K562 (cell line): Measurements from ENCODE around the gene ZDHHC17. TPM values are rescaled to one million over a fixed set of nuclear protein-coding genes. Genes with fewer than 3 reads are reported as not detected.

Experiments used
- CBX8 ChIP-seq: fragments of 200-600 bp; sonication (generic); IDR thresholded peaks from 2 replicates; pipeline ENCODE4 v1.6.1; 2012; ENCODE audit warnings: borderline replicate concordance, mixed run types, low read depth, mild to moderate bottlenecking, moderate library complexity, mixed read lengths, low read length, control low read depth, inconsistent platforms; ENCODE audit not compliant: poor library complexity, severe bottlenecking; ENCODE audit errors: extremely low read depth
- CHCHD3 ChIP-seq: fragments of 250-450 bp; sonication (Bioruptor Pico); IDR thresholded peaks from 2 replicates; pipeline ENCODE4 v2.1.2; 2022; ENCODE audit warnings: mild to moderate bottlenecking
- DMBX1 ChIP-seq: fragments of 250-450 bp; sonication (Bioruptor Pico); IDR thresholded peaks from 2 replicates; pipeline ENCODE4 v1.8.0; 2022; ENCODE audit warnings: inconsistent platforms, mild to moderate bottlenecking, moderate library complexity, borderline replicate concordance
- FOSL1 ChIP-seq: fragments of 200-800 bp; sonication (Bioruptor generic); conservative IDR thresholded peaks from 2 replicates; pipeline ENCODE4 v1.6.1; 2016; ENCODE audit warnings: missing genetic modification characterization, missing compliant biosample characterization
- FOXA1 ChIP-seq: fragments of 450-650 bp; IDR thresholded peaks from 2 replicates; pipeline ENCODE4 v1.6.1; 2016; ENCODE audit warnings: mild to moderate bottlenecking, borderline replicate concordance
- GTF2A2 ChIP-seq: IDR thresholded peaks from 2 replicates; pipeline ENCODE4 v1.6.1; 2016; ENCODE audit warnings: mild to moderate bottlenecking, missing genetic modification characterization, missing compliant biosample characterization
- HLTF ChIP-seq: fragments of 450-650 bp; IDR thresholded peaks from 2 replicates; pipeline ENCODE4 v1.6.1; 2016
- HNRNPLL ChIP-seq: fragments of 200-400 bp; formaldehyde crosslinking; IDR thresholded peaks from 2 replicates; pipeline ENCODE4 v1.6.1; 2017; ENCODE audit warnings: low read length, low read depth, mild to moderate bottlenecking; ENCODE audit not compliant: poor library complexity, severe bottlenecking
- HSF4 ChIP-seq: fragments of 250-450 bp; sonication (Bioruptor Pico); IDR thresholded peaks from 2 replicates; pipeline ENCODE4 v2.1.2; 2022; ENCODE audit warnings: mild to moderate bottlenecking, moderate library complexity, borderline replicate concordance
- KLF1 ChIP-seq: fragments of 450-650 bp; IDR thresholded peaks from 2 replicates; pipeline ENCODE4 v1.6.1; 2016; ENCODE audit warnings: missing genetic modification characterization, missing compliant biosample characterization
- NELFE ChIP-seq: IDR thresholded peaks from 2 replicates; pipeline ENCODE4 v1.6.1; 2011; ENCODE audit warnings: mild to moderate bottlenecking; ENCODE audit not compliant: insufficient read depth, insufficient read length
- PHTF2 ChIP-seq: fragments of 250-450 bp; sonication (Bioruptor Pico); IDR thresholded peaks from 2 replicates; pipeline ENCODE4 v1.5.0; 2021; ENCODE audit warnings: mild to moderate bottlenecking
- POLR2AphosphoS2 ChIP-seq: IDR thresholded peaks from 2 replicates; pipeline ENCODE4 v1.6.1; 2012; ENCODE audit warnings: low read length, improper control_type of control experiment
- POLR2B ChIP-seq: fragments of 450-650 bp; IDR thresholded peaks from 2 replicates; pipeline ENCODE4 v1.6.1; 2018; ENCODE audit warnings: low read depth; ENCODE audit not compliant: partially characterized antibody
- POLR3A ChIP-seq: IDR thresholded peaks from 2 replicates; pipeline ENCODE4 v1.6.1; 2011; ENCODE audit warnings: borderline replicate concordance, mild to moderate bottlenecking, moderate library complexity; ENCODE audit not compliant: insufficient read length, insufficient read depth; ENCODE audit errors: extremely low read depth
- RBM39 ChIP-seq: fragments of 200-400 bp; formaldehyde crosslinking; optimal IDR thresholded peaks from 2 replicates; pipeline ENCODE3; 2018; ENCODE audit warnings: low read depth, low read length
- SIRT6 ChIP-seq: IDR thresholded peaks from one replicate; pipeline ENCODE4 v1.6.1; 2012; ENCODE audit warnings: low read depth, mild to moderate bottlenecking, control low read depth, inconsistent platforms, low read length, moderate library complexity
- STAT5A ChIP-seq: IDR thresholded peaks from 2 replicates; pipeline ENCODE4 v1.6.1; 2012; ENCODE audit warnings: low read length, inconsistent platforms, borderline replicate concordance
- TCF7 ChIP-seq: sonication (generic); IDR thresholded peaks from 2 replicates; pipeline ENCODE4 v1.6.1; 2016; ENCODE audit warnings: antibody characterized with exemption, borderline replicate concordance
- TCFL5 ChIP-seq: fragments of 250-450 bp; sonication (Bioruptor Pico); conservative IDR thresholded peaks from 2 replicates; pipeline ENCODE4 v1.6.1; 2021; ENCODE audit warnings: mild to moderate bottlenecking, moderate library complexity, matching md5 sums
- WHSC1 ChIP-seq: IDR thresholded peaks from one replicate; pipeline ENCODE4 v1.6.1; 2012; ENCODE audit warnings: low read length, control low read depth, inconsistent platforms
- ZBTB1 ChIP-seq: sonication (generic); formaldehyde crosslinking; IDR thresholded peaks from 2 replicates; pipeline ENCODE4 v1.8.1; 2023; ENCODE audit warnings: missing genetic modification reagents, low read depth, mild to moderate bottlenecking, borderline replicate concordance
- ZNF24 ChIP-seq: fragments of 450-650 bp; IDR thresholded peaks from 2 replicates; pipeline ENCODE4 v1.6.1; 2016
- ZNF668 ChIP-seq: fragments of 250-450 bp; sonication (Bioruptor Pico); IDR thresholded peaks from 2 replicates; pipeline ENCODE4 v1.8.0; 2022; ENCODE audit warnings: mild to moderate bottlenecking, inconsistent platforms
- polyA plus RNA-seq, 8 experiments: library from polyadenylated mRNA; depleted of rRNA in 4 of 8; stranded (reverse) in 5 of 8; unstranded in 3 of 8; fragments of >200 nt; fragmentation: Nextera tagmentation in 2 of 8; fragmentation: Illumina TruSeq in 1 of 8; extraction: Ambion mirVana in 2 of 8; extraction: Trizol in 1 of 8; gene quantifications; 2 replicates each; pipeline versions ENCODE4 v1.2.1 to v1.2.3, GENCODE V29; 2011 to 2014; ENCODE audit warnings: inconsistent platforms in 1 of 8, missing spikeins in 1 of 8
- total RNA-seq, 7 experiments: library from RNA; depleted of rRNA in 6 of 7; stranded (reverse); fragments of >200 nt in 6 of 7; fragmentation: Illumina TruSeq in 2 of 7; extraction: Trizol in 2 of 7; gene quantifications; 2 replicates each; pipeline versions ENCODE4 v1.2.1 to v1.2.3, GENCODE V29; 2011 to 2021; ENCODE audit warnings: low replicate concordance in 1 of 7
- TF ChIP-seq, protein P1 (sequence below): fragments of 250-450 bp; sonication (Bioruptor Pico); IDR thresholded peaks from 2 replicates; pipeline ENCODE4 v1.8.0; 2022; ENCODE audit warnings: moderate library complexity, mild to moderate bottlenecking, inconsistent platforms
- TF ChIP-seq, protein P2 (sequence below): sonication (generic); formaldehyde crosslinking; IDR thresholded peaks from 2 replicates; pipeline ENCODE4 v1.8.0; 2022; ENCODE audit warnings: missing genetic modification reagents, mild to moderate bottlenecking, moderate library complexity, borderline replicate concordance

The ZDHHC17 gene
- total and polyA plus RNA-seq, 9 of the 15 experiments (the other 6 are each of a cell fraction or from before 2014, with no cell fraction given): 6.7 to 66.0 (median 27.5) TPM

DNA sequence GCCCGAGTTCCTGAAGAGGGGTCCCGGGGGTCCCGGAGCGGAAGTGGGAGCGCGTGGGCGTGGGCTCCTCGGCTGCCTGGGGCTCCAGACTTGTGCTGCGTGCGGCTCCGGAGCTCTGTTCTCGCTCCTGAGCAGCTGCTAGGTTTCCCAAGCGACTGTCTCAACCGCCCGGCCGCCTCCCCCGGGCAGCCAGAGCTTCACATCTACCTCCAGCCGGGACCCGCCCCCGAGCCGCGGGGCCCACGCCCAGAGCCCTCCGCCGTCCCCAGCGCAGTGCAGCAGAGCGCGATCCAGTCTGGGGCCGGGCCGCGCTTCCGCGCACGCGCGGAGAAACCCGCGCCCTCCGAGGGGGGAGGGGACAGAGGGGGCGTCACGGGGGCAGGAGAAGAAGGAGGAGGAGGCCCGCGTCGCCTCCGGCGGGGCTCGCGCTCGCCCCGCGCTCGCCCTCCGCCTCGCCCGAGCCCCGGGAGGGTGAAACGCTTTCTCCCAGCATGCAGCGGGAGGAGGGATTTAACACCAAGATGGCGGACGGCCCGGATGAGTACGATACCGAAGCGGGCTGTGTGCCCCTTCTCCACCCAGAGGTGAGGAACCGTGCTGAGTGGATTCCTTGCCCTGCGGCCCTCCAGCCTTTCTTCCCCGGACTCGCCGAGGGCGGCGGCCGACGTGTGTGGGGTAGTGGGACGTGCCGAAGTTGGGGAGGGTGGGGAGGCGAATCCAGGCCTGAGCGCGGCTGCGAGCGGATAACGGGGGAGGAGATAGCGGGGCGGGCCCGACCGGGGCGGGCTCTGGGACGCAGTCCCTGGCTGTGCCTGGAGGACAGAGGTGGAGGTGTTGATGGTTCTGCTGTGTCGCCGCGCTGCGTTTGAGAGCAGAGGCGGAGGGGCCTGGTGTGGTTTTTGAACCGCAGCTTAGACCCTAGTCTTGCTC, at the start of gene ZDHHC17 (continued):
- TF ChIP-seq SIRT6: no peak
- TF ChIP-seq GTF2A2 (tag): no peak
- no peak for TF ChIP-seq PHTF2
- TF ChIP-seq FOSL1 (tag): peak; percentile 32
- TF ChIP-seq POLR3A: no peak
- no peak for TF ChIP-seq WHSC1
- TF ChIP-seq, protein P1, sequence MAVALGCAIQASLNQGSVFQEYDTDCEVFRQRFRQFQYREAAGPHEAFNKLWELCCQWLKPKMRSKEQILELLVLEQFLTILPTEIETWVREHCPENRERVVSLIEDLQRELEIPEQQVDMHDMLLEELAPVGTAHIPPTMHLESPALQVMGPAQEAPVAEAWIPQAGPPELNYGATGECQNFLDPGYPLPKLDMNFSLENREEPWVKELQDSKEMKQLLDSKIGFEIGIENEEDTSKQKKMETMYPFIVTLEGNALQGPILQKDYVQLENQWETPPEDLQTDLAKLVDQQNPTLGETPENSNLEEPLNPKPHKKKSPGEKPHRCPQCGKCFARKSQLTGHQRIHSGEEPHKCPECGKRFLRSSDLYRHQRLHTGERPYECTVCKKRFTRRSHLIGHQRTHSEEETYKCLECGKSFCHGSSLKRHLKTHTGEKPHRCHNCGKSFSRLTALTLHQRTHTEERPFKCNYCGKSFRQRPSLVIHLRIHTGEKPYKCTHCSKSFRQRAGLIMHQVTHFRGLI (CRISPR knock-in tag): no peak
- no peak for TF ChIP-seq POLR2AphosphoS2
- TF ChIP-seq HLTF: no peak
- TF ChIP-seq HSF4 (CRISPR knock-in tag): no peak
- no peak for TF ChIP-seq HNRNPLL
- TF ChIP-seq ZNF24: no peak
- TF ChIP-seq, protein P2, sequence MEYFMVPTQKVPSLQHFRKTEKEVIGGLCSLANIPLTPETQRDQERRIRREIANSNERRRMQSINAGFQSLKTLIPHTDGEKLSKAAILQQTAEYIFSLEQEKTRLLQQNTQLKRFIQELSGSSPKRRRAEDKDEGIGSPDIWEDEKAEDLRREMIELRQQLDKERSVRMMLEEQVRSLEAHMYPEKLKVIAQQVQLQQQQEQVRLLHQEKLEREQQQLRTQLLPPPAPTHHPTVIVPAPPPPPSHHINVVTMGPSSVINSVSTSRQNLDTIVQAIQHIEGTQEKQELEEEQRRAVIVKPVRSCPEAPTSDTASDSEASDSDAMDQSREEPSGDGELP (CRISPR knock-in tag): peak; percentile 85
- no peak for TF ChIP-seq DMBX1 (CRISPR knock-in tag)
- TF ChIP-seq POLR2B: peak; percentile 83
- TF ChIP-seq ZBTB1 (CRISPR knock-in tag): peak; percentile 62; the same call in 1 of the 2 replicates
- TF ChIP-seq NELFE: no peak
- no peak; the same call in 1 of the 2 replicates for TF ChIP-seq STAT5A
- no peak for TF ChIP-seq RBM39
- TF ChIP-seq FOXA1: no peak
- TF ChIP-seq CHCHD3 (CRISPR knock-in tag): no peak
- no peak for TF ChIP-seq TCFL5 (CRISPR knock-in tag)
- TF ChIP-seq KLF1: 0 out of 2 replicates have a peak, but pooled peaks have one; percentile 46
- no peak for TF ChIP-seq ZNF668 (CRISPR knock-in tag)
- no peak for TF ChIP-seq TCF7
- no peak for TF ChIP-seq CBX8
